ENCODE data around the gene SLC28A3.

- no peak for TF ChIP-seq CTCF (IDR thresholded peaks at IDR 0.05)
- TF ChIP-seq POLR2AphosphoS5 (IDR thresholded peaks at IDR 0.05) = no peak
- no peak for TF ChIP-seq POLR2A (IDR thresholded peaks at IDR 0.05)
Observed at GRCh38 chr9:84383178-84383577, 42.6 kb upstream of the SLC28A3 start.

Data from gastroesophageal sphincter (tissue), 3 donors.